Nephron (organoid): ENCODE data around the gene PDZD4.
A peak's percentile ranks its signal among the peaks of the same experiment; 100 is the strongest.

ENCODE experiments used
- H3K27ac Mint-ChIP-seq, 3 experiments: 2 replicates each; pipeline ENCODE4 v1.8.0; 2020; ENCODE audit warnings: mixed read lengths in 3 of 3, mild to moderate bottlenecking in 2 of 3, moderate library complexity in 1 of 3
- H3K27me3 Mint-ChIP-seq: 2 replicates; pipeline ENCODE4 v1.8.0; 2021; ENCODE audit warnings: low read depth, mild to moderate bottlenecking, moderate library complexity, mixed read lengths
- H3K36me3 Mint-ChIP-seq: 2 replicates; pipeline ENCODE4 v1.8.0; 2020; ENCODE audit warnings: low read depth, mixed read lengths
- H3K4me1 Mint-ChIP-seq: 2 replicates; pipeline ENCODE4 v1.8.0; 2020; ENCODE audit warnings: mixed read lengths
- H3K4me3 Mint-ChIP-seq, 3 experiments: 2 replicates each; pipeline ENCODE4 v1.8.0; 2020; ENCODE audit warnings: mild to moderate bottlenecking in 3 of 3, mixed read lengths in 3 of 3, moderate library complexity in 2 of 3
- H3K9me3 Mint-ChIP-seq: 2 replicates; pipeline ENCODE4 v1.8.0; 2020; ENCODE audit warnings: mixed read lengths
- CTCF ChIP-seq, 3 experiments: fragments of 200-600 bp; sonication (generic); IDR thresholded peaks; one replicate each; pipeline ENCODE4 v1.5.0; 2021; ENCODE audit warnings: antibody characterized with exemption in 3 of 3; ENCODE audit not compliant: unreplicated experiment in 3 of 3

Gene PDZD4

GRCh38 chrX:153794897-153795816, 35.2 kb downstream of the PDZD4 start:
- H3K4me1 Mint-ChIP-seq: peaks cover 8% of the 10 kb centered on the region
- peak overlapping the region; percentile 31 to 85 (median 60) for H3K27ac Mint-ChIP-seq
- H3K36me3 Mint-ChIP-seq: peaks cover 14% of the 10 kb centered on the region
- peak overlapping the region; percentile 90 to 95 (median 93) for H3K4me3 Mint-ChIP-seq
- no peak for TF ChIP-seq CTCF (IDR thresholded peaks at IDR 0.05; ENCODE audit: unreplicated experiment in 3 of 3)
- H3K9me3 Mint-ChIP-seq: peaks cover 8% of the 10 kb centered on the region
- H3K27me3 Mint-ChIP-seq: no peaks in the 10 kb centered on the region

GRCh38 chrX:153794018-153794896, 36.1 kb downstream of the PDZD4 start, which contains the start of the genes IDH3G and SSR4:
Gene IDH3G, minus strand, starts transcription at chrX:153794375. Its CDS starts 49 bp downstream, at chrX:153794326.
Gene SSR4, plus strand, starts transcription at chrX:153794668. Its CDS starts 20 bp downstream, at chrX:153794688.
- Mint-ChIP-seq H3K4me1 (peaks cover 8% of the 10 kb centered on the region), H3K9me3 (peaks cover 8% of the 10 kb centered on the region), H3K27ac (peak within 1 kb of the TSS; percentile 85 to 96 (median 93)), H3K27me3 (no peaks in the 10 kb centered on the region), H3K4me3 (peak within 1 kb of the TSS; percentile 90 to 95 (median 93)), H3K36me3 (peaks cover 14% of the 10 kb centered on the region)
- TF ChIP-seq CTCF (IDR thresholded peaks at IDR 0.05; ENCODE audit: unreplicated experiment in 3 of 3): no peak

DNA sequence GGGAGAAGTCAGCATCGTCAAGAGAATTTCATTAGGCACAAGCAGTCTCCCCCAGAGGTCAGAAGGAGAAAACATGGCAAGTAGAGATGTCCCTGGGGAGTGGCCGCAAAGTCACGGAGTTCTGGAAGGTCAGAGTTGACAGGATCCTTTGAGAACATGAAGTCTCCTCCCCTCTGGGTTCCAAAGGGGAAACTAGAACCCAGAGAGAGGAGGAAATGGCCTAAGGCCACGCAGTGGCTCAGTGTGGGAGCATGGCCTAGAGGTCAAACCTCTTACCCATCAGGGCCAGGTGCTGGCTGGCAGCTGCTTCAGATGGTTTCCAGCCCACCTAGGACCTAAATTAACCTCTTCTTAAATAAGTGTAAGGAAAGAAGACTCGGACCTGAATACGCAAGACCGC, 37.1 kb downstream of the PDZD4 start:
- Mint-ChIP-seq H3K36me3 (peaks cover 8% of the 10 kb centered on the region), H3K27ac (peak overlapping the region; percentile 51 to 93 (median 70)), H3K4me1 (peaks cover 8% of the 10 kb centered on the region), H3K9me3 (peaks cover 8% of the 10 kb centered on the region), H3K4me3 (peak overlapping the region; percentile 90 to 95 (median 93)), H3K27me3 (no peaks in the 10 kb centered on the region)
- no peak for TF ChIP-seq CTCF (IDR thresholded peaks at IDR 0.05; ENCODE audit: unreplicated experiment in 3 of 3)

- H3K36me3 Mint-ChIP-seq: peaks cover 9% of the 10 kb centered on the region
- H3K4me3 Mint-ChIP-seq: peak overlapping the region; percentile 30 to 95 (median 90)
- peaks cover 8% of the 10 kb centered on the region for H3K4me1 Mint-ChIP-seq
- no peak overlapping the region for H3K27ac Mint-ChIP-seq
- TF ChIP-seq CTCF (IDR thresholded peaks at IDR 0.05; ENCODE audit: unreplicated experiment in 3 of 3): no peak
- peaks cover 8% of the 10 kb centered on the region for H3K9me3 Mint-ChIP-seq
- no peaks in the 10 kb centered on the region for H3K27me3 Mint-ChIP-seq
Observed at GRCh38 chrX:153792368-153792767, 38.0 kb downstream of the PDZD4 start.

DNA sequence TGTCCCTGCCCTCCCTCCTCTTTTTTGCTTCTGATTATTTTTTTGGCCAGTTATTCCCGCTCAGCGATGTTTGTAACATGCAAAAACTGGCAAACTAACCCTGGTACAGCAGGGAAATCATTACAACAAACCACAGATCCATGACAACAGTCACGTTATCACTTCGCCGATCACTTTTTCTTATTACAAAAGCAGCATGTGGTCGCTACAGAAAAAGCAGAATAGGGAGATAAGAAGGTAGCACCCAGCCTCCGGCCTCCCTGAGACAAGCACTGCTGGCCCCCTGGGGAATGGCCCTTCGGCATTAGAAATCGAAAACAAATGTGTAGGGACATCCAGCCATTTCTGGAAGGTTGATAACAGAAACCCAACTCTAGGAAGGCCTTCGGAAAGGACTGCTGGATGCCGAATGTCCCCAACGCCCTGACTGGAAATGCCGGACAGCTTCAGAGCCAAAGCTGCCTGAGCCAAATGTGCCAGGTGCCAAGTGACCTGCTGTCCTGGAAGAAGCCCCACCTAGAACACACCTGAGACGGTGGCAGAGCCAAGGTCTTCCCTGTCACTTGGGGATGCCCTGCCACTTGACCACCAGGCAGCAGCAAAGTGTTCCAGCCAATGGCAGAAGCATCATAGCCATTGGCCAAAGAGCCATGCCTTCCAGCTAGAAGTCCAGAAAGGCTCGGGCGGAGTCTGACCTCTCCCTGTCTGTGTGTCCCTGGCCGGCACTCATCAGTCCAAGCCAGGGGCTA, 39.1 kb downstream of the PDZD4 start:
- no peak for TF ChIP-seq CTCF (IDR thresholded peaks at IDR 0.05; ENCODE audit: unreplicated experiment in 3 of 3)
- Mint-ChIP-seq H3K4me1 (peaks cover 8% of the 10 kb centered on the region), H3K9me3 (peaks cover 8% of the 10 kb centered on the region), H3K27me3 (no peaks in the 10 kb centered on the region), H3K27ac (no peak overlapping the region), H3K4me3 (peak overlapping the region in 2 of 3 experiments; percentile 12 to 15), H3K36me3 (peaks cover 14% of the 10 kb centered on the region)
